ENCODE data around the gene TIMM13. TPM values are rescaled to one million over a fixed set of nuclear protein-coding genes. Genes with fewer than 3 reads are reported as not detected.
A peak's percentile ranks its signal among the peaks of the same experiment; 100 is the strongest.

TIMM13 gene
- total RNA-seq, 2 experiments from 2014 or later: 113 to 121 TPM

DNA sequence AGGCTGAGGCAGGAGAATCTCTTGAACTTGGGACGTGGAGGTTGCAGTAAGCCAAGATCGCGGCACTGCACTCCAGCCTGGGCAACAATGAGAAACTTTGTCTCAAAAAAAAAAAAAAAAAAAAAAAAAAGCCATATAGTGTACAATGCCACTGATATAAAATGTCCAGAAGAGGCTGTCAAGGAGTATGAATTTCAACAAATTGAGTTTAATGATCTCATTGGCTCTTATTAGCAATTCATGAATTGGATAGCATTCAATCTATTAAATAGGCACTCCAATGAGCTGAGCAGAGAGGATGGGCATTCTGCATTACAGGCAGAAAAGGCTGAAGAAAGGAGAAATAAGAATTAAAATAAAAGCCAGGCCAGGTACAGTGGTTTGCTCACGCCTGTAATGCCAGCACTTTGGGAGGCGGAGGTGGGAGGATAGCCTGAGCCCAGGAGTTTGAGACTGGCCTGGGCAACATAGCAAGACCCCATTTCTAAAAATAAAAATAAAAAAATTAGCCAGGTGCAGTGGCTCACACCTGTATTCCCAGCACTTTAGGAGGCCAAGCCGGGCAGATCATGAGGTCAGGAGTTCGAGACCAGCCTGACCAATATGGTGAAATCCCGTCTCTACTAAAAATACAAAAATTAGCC is 30.1 kb upstream of the TIMM13 start:
- H3K27me3 Mint-ChIP-seq: no peaks in the 10 kb centered on the region
- H3K36me3 Mint-ChIP-seq (ENCODE audit: low read depth): peaks cover 8% of the 10 kb centered on the region
- ATAC-seq: no peak
- ChIA-PET CTCF (interaction anchor here (1.3 to 2.2 kb wide), 4 partner anchors 19 to 180 kb away, joined by 5 to 8 read pairs (median 6); no protein-coding TSS in a partner anchor), POLR2A (interaction anchor here (0.8 to 2.8 kb wide), 9 partner anchors 12 to 187 kb away, joined by 3 to 13 read pairs (median 5); partner anchors contain the start of genes GADD45B and TIMM13)
- intact Hi-C loops (cut with micrococcal nuclease): no loop called here
- no peaks in the 10 kb centered on the region for H3K9me3 Mint-ChIP-seq
- peaks cover 30% of the 10 kb centered on the region for H3K4me1 Mint-ChIP-seq (ENCODE audit: low read depth)
- TF ChIP-seq CTCF (IDR thresholded peaks at IDR 0.05): no peak
- H3K27ac Mint-ChIP-seq: peak overlapping the region; percentile 87
- H3K4me3 Mint-ChIP-seq: peak overlapping the region; percentile 74
- DNase-seq: no peak

GRCh38 chr19:2455851-2456570 is 28.6 kb upstream of the TIMM13 start:
- intact Hi-C loops (cut with micrococcal nuclease): no loop called here
- ChIA-PET CTCF (interaction anchor here (0.7 to 2.2 kb wide), 3 partner anchors 155 to 194 kb away, joined by 3 to 6 read pairs (median 6); no protein-coding TSS in a partner anchor), POLR2A (interaction anchor here (0.6 to 2.8 kb wide), 15 partner anchors 8 to 185 kb away, joined by 3 to 13 read pairs (median 4); partner anchors contain the start of genes GADD45B and TIMM13)
- no peaks in the 10 kb centered on the region for H3K27me3 Mint-ChIP-seq
- H3K9me3 Mint-ChIP-seq: no peaks in the 10 kb centered on the region
- TF ChIP-seq CTCF (IDR thresholded peaks at IDR 0.05): no peak
- peak overlapping the region; percentile 82 for H3K4me3 Mint-ChIP-seq
- ATAC-seq: peak; percentile 50
- H3K36me3 Mint-ChIP-seq (ENCODE audit: low read depth): peaks cover 13% of the 10 kb centered on the region
- DNase-seq: peak; percentile 69
- peak overlapping the region; percentile 91 for H3K27ac Mint-ChIP-seq
- peaks cover 25% of the 10 kb centered on the region for H3K4me1 Mint-ChIP-seq (ENCODE audit: low read depth)

- H3K27ac Mint-ChIP-seq: peak overlapping the region; percentile 57
- no peaks in the 10 kb centered on the region for H3K27me3 Mint-ChIP-seq
- POLR2A ChIA-PET: interaction anchor here (0.6 to 2.8 kb wide), 9 partner anchors 7 to 166 kb away, joined by 3 to 11 read pairs (median 4); partner anchors contain the start of genes GADD45B and TIMM13
- CTCF ChIA-PET: interaction anchor here (1.4 to 2.2 kb wide), 2 partner anchors 156 kb away, joined by 4 to 6 read pairs; no protein-coding TSS in a partner anchor
- ATAC-seq (no peak), DNase-seq (no peak)
- peaks cover 14% of the 10 kb centered on the region for H3K36me3 Mint-ChIP-seq (ENCODE audit: low read depth)
- no peak for TF ChIP-seq CTCF (IDR thresholded peaks at IDR 0.05)
- intact Hi-C loops (cut with micrococcal nuclease): no loop called here
- H3K4me1 Mint-ChIP-seq (ENCODE audit: low read depth): peaks cover 27% of the 10 kb centered on the region
- H3K4me3 Mint-ChIP-seq: peak overlapping the region; percentile 82
- no peaks in the 10 kb centered on the region for H3K9me3 Mint-ChIP-seq
These were observed 27.8 kb upstream of the TIMM13 start for GRCh38 chr19:2454962-2455850.

GRCh38 chr19:2454199-2454961 is 27.0 kb upstream of the TIMM13 start:
- POLR2A ChIA-PET: interaction anchor here (0.6 to 2.7 kb wide), 9 partner anchors 10 to 171 kb away, joined by 3 to 10 read pairs (median 3); partner anchors contain the start of gene TIMM13
- DNase-seq: no peak
- Mint-ChIP-seq H3K9me3 (no peaks in the 10 kb centered on the region), H3K4me3 (peak overlapping the region; percentile 82), H3K27ac (peak overlapping the region; percentile 4), H3K4me1 (ENCODE audit: low read depth) (peaks cover 29% of the 10 kb centered on the region), H3K36me3 (ENCODE audit: low read depth) (peaks cover 16% of the 10 kb centered on the region), H3K27me3 (no peaks in the 10 kb centered on the region)
- CTCF ChIA-PET: interaction anchor here (1.4 kb wide), 1 partner anchor 157 kb away, joined by 4 read pairs; no protein-coding TSS in a partner anchor
- intact Hi-C loops (cut with micrococcal nuclease): no loop called here
- ATAC-seq: no peak
- no peak for TF ChIP-seq CTCF (IDR thresholded peaks at IDR 0.05)

Data from activated CD8-positive, alpha-beta T cell treated with anti-CD3 and anti-CD28 coated beads for 36 hours (primary cell).